ENCODE data around the gene SCN2A. TPM values are rescaled to one million over a fixed set of nuclear protein-coding genes. Genes with fewer than 3 reads are reported as not detected.

Gene SCN2A
- polyA plus RNA-seq, 2 of the 4 experiments (the other 2 are of a cell fraction), result 0.01 to 0.05 TPM

DNA sequence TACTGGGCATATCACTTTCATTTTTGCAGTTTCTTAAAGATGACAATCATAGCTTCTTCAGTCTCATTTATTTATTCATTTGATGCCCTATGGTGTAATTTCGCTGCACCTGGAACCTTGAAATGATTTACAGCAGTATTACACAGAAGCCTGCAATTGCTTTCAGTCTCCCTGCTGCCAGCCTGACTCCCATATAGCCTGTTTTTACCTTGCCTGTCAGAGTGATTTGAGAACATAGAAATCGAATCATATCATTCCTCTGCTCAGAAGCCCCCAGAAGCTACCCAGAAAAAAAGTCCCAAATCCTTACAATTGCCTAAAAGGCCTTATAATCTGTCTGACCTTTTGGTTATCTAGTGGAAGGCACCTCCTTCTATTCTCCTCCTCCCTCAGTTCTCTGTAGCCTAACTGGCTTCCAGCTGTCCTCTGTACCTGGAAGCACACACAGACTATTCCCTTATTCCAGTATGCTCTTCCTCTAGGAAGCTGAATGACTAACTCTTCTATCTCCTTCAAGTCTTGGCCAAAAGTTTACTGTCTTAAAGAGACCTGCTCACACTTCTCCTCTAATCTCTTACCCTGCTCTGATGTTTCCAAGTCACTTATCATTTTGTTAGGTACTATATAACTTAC, 48.0 kb upstream of the SCN2A start (continued):
- TF ChIP-seq, protein P1, sequence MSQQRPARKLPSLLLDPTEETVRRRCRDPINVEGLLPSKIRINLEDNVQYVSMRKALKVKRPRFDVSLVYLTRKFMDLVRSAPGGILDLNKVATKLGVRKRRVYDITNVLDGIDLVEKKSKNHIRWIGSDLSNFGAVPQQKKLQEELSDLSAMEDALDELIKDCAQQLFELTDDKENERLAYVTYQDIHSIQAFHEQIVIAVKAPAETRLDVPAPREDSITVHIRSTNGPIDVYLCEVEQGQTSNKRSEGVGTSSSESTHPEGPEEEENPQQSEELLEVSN (IDR thresholded peaks at IDR 0.05; ENCODE audit: borderline replicate concordance, low read depth), result no peak

DNA sequence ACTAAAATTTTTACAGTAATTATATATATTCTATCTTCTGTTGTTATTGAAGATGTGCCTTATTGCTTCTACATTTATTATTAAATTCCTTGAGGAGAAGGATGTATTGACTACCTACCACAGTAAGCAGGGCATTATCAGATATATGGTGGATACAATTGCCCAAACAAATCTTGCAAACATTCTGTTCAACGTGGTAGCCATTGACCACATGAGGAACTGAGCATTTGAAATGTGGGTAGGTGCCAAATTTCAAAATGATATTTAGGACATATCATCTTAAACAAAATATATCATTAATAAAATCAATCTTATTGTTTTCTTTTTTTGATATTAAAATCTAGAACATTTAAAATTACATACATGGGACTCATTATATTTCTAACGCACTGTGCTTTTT, 46.5 kb upstream of the SCN2A start:
- Histone ChIP-seq H3K27ac (no peak overlapping the region), H3K9me3 (no peaks in the 10 kb centered on the region), H3K4me1 (peaks cover 4% of the 10 kb centered on the region; the same call in 1 of the 3 replicates), H3K4me2 (no peak overlapping the region), H3K4me3 (no peak overlapping the region)
- ChIA-PET POLR2A (no interaction called here), CTCF (interaction anchor here (0.9 kb wide), 1 partner anchor 8 kb away, joined by 3 read pairs; no protein-coding TSS in a partner anchor)
- DNase-seq (ENCODE audit: low read depth in 1 of 2, low spot score in 1 of 2), result no peak
- no peak for TF ChIP-seq SMC3 (IDR thresholded peaks at IDR 0.05)
- no peak for TF ChIP-seq RCOR1 (IDR thresholded peaks at IDR 0.05; ENCODE audit: low read depth, low read length)
- TF ChIP-seq, protein P2, sequence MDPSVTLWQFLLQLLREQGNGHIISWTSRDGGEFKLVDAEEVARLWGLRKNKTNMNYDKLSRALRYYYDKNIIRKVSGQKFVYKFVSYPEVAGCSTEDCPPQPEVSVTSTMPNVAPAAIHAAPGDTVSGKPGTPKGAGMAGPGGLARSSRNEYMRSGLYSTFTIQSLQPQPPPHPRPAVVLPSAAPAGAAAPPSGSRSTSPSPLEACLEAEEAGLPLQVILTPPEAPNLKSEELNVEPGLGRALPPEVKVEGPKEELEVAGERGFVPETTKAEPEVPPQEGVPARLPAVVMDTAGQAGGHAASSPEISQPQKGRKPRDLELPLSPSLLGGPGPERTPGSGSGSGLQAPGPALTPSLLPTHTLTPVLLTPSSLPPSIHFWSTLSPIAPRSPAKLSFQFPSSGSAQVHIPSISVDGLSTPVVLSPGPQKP (IDR thresholded peaks at IDR 0.05; ENCODE audit: low read depth, low read length), result no peak
- TF ChIP-seq POLR2A (IDR thresholded peaks at IDR 0.05; ENCODE audit: low read length), result no peak
- TF ChIP-seq RFX5 (IDR thresholded peaks at IDR 0.05), result no peak
- TF ChIP-seq, protein P3, sequence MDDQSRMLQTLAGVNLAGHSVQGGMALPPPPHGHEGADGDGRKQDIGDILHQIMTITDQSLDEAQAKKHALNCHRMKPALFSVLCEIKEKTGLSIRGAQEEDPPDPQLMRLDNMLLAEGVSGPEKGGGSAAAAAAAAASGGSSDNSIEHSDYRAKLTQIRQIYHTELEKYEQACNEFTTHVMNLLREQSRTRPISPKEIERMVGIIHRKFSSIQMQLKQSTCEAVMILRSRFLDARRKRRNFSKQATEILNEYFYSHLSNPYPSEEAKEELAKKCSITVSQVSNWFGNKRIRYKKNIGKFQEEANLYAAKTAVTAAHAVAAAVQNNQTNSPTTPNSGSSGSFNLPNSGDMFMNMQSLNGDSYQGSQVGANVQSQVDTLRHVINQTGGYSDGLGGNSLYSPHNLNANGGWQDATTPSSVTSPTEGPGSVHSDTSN (IDR thresholded peaks at IDR 0.05), result no peak
- no peak for FAIRE-seq
- 48% methylated on average over 2 of the region's 2 CpGs for WGBS (ENCODE audit: missing lambda C conversion rate)
- no peak for ATAC-seq

DNA sequence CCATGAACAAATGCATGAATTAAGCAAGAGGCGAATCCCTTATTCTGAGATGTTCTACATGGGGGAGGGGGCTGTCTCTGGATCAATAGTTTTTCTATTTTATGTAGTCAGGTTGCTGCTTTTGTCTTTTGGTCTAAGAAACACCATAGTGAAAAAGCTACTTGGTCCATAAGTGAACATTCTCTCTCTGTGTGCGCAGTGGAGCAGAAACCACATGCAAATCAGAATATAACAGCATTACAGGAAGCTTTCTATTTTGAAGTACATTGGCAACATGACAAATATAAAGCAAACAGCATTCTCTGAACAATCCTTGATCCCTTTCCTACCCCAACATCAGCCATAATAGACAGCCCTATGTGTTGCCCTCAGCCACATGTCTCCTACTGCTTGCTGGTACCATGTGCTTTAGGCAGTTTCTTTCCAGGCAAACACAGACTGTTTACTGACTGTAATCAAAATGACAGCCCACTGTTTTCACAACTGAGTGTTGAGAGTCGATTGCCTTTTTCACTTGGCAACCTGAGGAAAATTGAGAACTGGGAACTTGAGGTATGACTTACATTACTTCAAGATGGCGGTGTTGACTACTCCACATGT, 45.9 kb upstream of the SCN2A start:
- Histone ChIP-seq H3K4me3 (no peak overlapping the region), H3K4me1 (peaks cover 4% of the 10 kb centered on the region; the same call in 1 of the 3 replicates), H3K4me2 (no peak overlapping the region), H3K27ac (no peak overlapping the region), H3K9me3 (no peaks in the 10 kb centered on the region)
- no peak for DNase-seq (ENCODE audit: low read depth in 1 of 2, low spot score in 1 of 2)
- no peak for FAIRE-seq
- no peak for TF ChIP-seq RNF2 (IDR thresholded peaks at IDR 0.05; ENCODE audit: borderline replicate concordance, low read depth)
- TF ChIP-seq EHF (CRISPR knock-in tag; IDR thresholded peaks at IDR 0.05), result no peak
- TF ChIP-seq, protein P4, sequence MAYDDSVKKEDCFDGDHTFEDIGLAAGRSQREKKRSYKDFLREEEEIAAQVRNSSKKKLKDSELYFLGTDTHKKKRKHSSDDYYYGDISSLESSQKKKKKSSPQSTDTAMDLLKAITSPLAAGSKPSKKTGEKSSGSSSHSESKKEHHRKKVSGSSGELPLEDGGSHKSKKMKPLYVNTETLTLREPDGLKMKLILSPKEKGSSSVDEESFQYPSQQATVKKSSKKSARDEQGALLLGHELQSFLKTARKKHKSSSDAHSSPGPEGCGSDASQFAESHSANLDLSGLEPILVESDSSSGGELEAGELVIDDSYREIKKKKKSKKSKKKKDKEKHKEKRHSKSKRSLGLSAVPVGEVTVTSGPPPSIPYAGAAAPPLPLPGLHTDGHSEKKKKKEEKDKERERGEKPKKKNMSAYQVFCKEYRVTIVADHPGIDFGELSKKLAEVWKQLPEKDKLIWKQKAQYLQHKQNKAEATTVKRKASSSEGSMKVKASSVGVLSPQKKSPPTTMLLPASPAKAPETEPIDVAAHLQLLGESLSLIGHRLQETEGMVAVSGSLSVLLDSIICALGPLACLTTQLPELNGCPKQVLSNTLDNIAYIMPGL (CRISPR knock-in tag; IDR thresholded peaks at IDR 0.05; ENCODE audit: borderline replicate concordance), result no peak
- TF ChIP-seq POLR2AphosphoS2 (conservative IDR thresholded peaks at IDR 0.05; ENCODE audit: low read length), result no peak
- TF ChIP-seq NR3C1 (IDR thresholded peaks at IDR 0.05), result no peak
- TF ChIP-seq FOSB (CRISPR knock-in tag; IDR thresholded peaks at IDR 0.05), result no peak
- no peak for TF ChIP-seq CEBPB (IDR thresholded peaks at IDR 0.05)
- TF ChIP-seq RAD21 (conservative IDR thresholded peaks at IDR 0.05 in 1 of 2, IDR thresholded peaks at IDR 0.05 in 1 of 2), result no peak
- TF ChIP-seq, protein P5, sequence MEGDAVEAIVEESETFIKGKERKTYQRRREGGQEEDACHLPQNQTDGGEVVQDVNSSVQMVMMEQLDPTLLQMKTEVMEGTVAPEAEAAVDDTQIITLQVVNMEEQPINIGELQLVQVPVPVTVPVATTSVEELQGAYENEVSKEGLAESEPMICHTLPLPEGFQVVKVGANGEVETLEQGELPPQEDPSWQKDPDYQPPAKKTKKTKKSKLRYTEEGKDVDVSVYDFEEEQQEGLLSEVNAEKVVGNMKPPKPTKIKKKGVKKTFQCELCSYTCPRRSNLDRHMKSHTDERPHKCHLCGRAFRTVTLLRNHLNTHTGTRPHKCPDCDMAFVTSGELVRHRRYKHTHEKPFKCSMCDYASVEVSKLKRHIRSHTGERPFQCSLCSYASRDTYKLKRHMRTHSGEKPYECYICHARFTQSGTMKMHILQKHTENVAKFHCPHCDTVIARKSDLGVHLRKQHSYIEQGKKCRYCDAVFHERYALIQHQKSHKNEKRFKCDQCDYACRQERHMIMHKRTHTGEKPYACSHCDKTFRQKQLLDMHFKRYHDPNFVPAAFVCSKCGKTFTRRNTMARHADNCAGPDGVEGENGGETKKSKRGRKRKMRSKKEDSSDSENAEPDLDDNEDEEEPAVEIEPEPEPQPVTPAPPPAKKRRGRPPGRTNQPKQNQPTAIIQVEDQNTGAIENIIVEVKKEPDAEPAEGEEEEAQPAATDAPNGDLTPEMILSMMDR (IDR thresholded peaks at IDR 0.05), result no peak
- no peak for TF ChIP-seq CBX8 (IDR thresholded peaks at IDR 0.05)
- CTCF ChIA-PET, result interaction anchor here (0.9 kb wide), 1 partner anchor 9 kb away, joined by 3 read pairs; no protein-coding TSS in a partner anchor
- ATAC-seq, result no peak
- POLR2A ChIA-PET, result no interaction called here
- 50% methylated on average over 4 of the region's 4 CpGs for WGBS (ENCODE audit: missing lambda C conversion rate)

Data from A549 (cell line).